ENCODE results near the gene HYKK. TPM values are rescaled to one million over a fixed set of nuclear protein-coding genes. Genes with fewer than 3 reads are reported as not detected.

Gene HYKK
- total RNA-seq, 1 experiment from 2014 or later, result 3.1 TPM

- Mint-ChIP-seq H3K36me3 (ENCODE audit: insufficient read depth in 1 of 3, low read depth in 3 of 3) (peaks cover 29 to 71% (median 53%) of the 10 kb centered on the region in 3 experiments; a peak in 6 of 7 replicates), H3K4me1 (no peaks in the 10 kb centered on the region), H3K27me3 (ENCODE audit: low read depth) (no peaks in the 10 kb centered on the region), H3K4me3 (no peak overlapping the region), H3K9me3 (no peaks in the 10 kb centered on the region), H3K27ac (peak overlapping the region in 1 of 3 experiments; percentile 67; a peak in 1 of 7 replicates)
- Histone ChIP-seq H3K27me3 (ENCODE audit: insufficient read depth, low read length) (no peaks in the 10 kb centered on the region), H2BK120ac (ENCODE audit: low read depth, low read length, poor library complexity, severe bottlenecking) (no peak overlapping the region), H3K9ac (ENCODE audit: extremely low read depth, insufficient read length, low read length) (no peak overlapping the region), H3K9me3 (ENCODE audit: control insufficient read depth, low read depth, low read length) (no peaks in the 10 kb centered on the region), H3K79me2 (ENCODE audit: insufficient read depth, low read length) (no peaks in the 10 kb centered on the region), H3K14ac (ENCODE audit: insufficient read depth, low read length) (no peak overlapping the region), H2BK12ac (ENCODE audit: insufficient read length, low read depth, low read length) (no peak overlapping the region), H4K20me1 (ENCODE audit: control insufficient read depth, insufficient read depth, insufficient read length) (no peaks in the 10 kb centered on the region), H2BK15ac (ENCODE audit: low read depth, low read length) (no peak overlapping the region), H3K4me1 (ENCODE audit: insufficient read depth, low read length) (no peaks in the 10 kb centered on the region), H4K5ac (ENCODE audit: insufficient read length, low read depth, low read length) (no peak overlapping the region), H2BK5ac (ENCODE audit: insufficient read length, low read length) (no peak overlapping the region), H3K27ac (ENCODE audit: insufficient read length, low read depth, low read length) (no peak overlapping the region), H4K91ac (ENCODE audit: insufficient read length, low read depth, low read length) (no peak overlapping the region), H2AK5ac (ENCODE audit: insufficient read length, low read length) (no peak overlapping the region), H3K56ac (ENCODE audit: insufficient read length, low read depth, low read length) (no peak overlapping the region), H3T11ph (ENCODE audit: low read length) (no peak overlapping the region), H2BK20ac (ENCODE audit: low read depth, low read length, poor library complexity, severe bottlenecking) (no peak overlapping the region), H3K18ac (ENCODE audit: insufficient read length, low read depth, low read length) (no peak overlapping the region), H2AFZ (ENCODE audit: low read length) (no peak overlapping the region), H3K23me2 (ENCODE audit: insufficient read length, low read depth, low read length, poor library complexity, severe bottlenecking) (no peaks in the 10 kb centered on the region), H3K79me1 (ENCODE audit: insufficient read depth, low read depth, low read length, poor library complexity, severe bottlenecking) (no peaks in the 10 kb centered on the region), H4K8ac (replicated peaks; ENCODE audit: insufficient read length, low read depth, low read length) (no peak overlapping the region), H3K23ac (ENCODE audit: insufficient read length, low read depth, low read length) (no peak overlapping the region), H3K4me2 (ENCODE audit: insufficient read depth, insufficient read length, low read length) (no peak overlapping the region), H3K4ac (ENCODE audit: low read depth, low read length) (no peak overlapping the region)
- WGBS (ENCODE audit: extremely low coverage, insufficient read length, low lambda C conversion rate), result no CpG with 5 or more reads among the region's 7 CpGs
- no peak for TF ChIP-seq CTCF (conservative IDR thresholded peaks at IDR 0.05)
- no peak for DNase-seq
These were observed 25.5 kb upstream of the HYKK start for GRCh38 chr15:78481917-78482316.
